Measurements from ENCODE around the gene KCNIP2.
A peak's percentile ranks its signal among the peaks of the same experiment; 100 is the strongest.
"Not testable (repeated sequence)": the region's sequence is repeated elsewhere in the genome, so short reads cannot be mapped to it uniquely, and the experiment has no call there.

Gene KCNIP2

DNA sequence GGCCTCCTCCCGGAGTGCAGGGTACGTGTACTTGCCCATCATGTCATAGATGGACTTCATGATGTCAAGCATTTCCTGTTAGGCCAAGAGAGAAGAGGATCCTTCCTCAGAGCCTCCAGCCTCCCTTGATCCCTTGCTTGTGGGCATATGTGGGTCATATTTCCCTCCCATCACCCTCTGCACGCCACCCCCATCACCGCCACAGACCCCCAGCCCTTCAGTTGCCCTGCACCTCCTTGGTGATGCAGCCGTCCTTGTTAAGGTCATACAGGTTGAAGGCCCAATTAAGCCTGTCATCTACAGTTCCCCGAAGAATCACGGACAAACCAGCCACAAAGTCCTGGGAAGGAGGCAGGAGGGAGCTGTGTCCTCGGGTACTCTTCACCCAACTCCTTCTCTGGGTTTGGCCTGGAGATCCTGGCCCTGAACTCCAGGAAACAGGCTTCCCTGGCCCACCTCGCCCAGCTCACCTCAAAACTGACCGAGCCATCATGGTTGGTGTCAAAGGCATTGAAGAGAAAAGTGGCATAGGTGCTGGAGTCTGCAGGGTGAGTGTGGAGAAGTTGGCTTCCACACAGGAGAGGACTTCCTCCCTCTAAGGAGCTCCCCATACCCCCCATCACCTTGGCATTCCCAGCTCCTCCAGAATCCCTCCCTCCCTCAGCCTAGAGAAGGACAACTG, 15.5 kb downstream of the KCNIP2 start:
- DNase-seq: no peak

DNA sequence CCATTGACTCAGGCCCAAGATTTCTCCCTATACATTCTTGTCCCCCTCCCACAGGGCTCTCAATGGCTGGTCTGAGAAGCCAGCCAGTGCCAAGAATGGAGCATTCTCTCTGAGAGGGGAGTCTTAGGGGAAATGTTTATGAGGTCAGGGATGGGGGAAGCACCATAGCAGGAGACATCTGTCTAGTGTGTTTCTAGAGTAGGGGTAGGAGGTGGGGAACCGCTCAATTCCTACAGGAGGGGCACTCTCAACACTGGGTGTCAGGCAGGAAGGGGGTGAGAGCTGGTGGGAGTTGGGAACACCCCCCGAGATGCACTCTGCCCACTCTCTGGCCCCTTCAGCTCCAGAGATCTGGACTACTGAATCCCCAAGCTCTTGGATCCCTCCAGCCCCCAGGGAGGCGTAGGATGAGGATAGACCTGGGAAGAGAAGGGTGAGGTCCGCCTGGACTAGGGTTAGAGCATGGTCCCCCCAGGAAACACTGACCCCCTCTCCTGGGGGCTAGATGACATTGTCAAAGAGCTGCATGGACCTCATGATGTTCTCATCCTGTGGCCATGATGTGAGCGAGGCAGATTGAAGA, 16.7 kb downstream of the KCNIP2 start:
- no peak for DNase-seq

DNA sequence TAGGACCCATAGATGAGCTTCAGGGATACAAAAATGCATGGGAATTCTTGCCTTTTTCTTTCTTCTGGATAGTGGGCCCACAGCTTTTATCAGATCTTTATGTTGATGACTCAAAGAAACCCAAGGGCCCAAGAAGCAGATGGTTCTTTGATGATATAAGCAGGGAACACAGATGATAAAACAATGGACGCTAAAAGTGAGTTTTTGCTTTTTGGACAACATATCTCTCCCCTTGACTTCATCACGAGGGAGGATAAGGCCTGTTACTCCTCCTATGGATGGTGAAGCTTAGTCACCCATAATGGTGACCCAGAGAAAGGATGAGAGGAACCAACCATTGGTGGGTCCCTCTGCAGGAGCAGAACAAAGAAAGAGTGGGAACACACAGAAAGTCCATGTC, 18.9 kb downstream of the KCNIP2 start:
- DNase-seq: no peak

DNA sequence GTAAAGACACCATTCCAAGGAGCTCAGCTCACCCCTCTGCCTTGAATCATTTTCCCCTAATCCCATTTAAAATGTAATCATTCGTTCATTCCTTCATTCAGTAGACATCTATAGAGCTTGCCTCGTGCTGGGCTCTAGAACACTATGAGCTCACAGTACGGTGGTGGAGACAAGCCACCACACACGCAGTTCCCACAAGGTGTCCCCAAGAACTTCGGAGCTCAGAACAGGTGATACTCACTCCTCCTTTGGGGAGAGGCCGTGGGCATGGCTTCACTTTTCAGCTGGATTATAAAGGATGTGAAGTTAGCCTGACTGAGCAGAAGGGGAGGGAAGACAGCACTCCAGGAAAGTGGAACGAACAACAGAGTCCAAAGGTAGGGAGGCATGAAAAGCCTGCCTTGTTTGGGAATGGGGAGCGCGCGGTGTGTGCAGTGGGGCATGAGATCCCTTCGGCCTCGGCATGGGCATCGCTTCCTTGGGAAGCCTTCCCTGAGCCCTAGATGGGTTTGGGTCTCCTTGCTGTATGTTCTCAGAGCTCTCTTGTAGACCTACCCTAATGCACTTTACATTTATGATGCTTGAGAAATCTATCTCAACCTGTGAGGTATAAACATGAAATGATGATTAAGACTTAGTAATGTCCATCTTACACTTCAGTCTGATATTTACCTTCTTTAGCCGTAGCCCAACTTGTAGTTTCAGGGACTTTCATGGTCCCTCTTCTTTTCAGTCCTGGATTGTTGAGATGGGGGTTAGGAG, 24.5 kb downstream of the KCNIP2 start:
- no peak for DNase-seq

DNA sequence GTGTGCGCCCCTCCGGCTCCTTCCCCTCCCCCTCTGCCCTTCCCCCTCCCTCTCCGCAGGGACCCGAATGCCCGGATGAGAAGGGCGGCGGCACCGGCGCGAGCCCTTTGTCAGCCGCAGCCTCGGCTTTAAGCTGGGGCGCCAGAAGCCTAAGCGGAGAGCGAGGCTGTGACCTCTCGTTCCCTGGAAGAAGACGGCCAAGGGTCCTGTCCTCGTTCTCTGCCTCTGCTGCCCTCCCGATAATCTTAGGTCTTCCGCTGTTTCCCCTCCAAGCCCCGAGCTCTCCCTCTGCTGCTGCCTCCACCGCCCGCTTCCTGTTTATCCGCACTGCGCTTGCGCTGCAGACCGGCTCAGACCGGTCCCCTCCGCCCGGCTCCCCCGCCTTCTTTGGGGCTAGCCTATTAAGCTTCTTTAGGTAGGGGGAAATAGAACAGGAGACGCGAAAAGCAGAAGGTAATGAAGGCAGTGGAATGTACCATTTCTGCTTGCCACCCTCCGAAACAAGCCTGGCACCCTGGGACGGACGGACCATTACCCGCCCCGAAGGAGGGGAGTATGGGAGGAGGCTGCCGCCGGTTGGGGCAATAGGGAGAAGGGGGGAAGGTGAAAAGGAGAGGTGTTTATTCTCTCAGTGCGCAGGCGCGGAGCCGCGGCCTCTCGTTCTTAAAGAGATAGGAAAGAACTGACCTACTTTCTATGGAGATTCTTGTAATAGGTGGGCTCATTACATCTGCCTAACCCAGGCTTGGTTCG, 25.3 kb downstream of the KCNIP2 start, which contains the start of gene OGA:
TSS of gene OGA (minus strand) at position 326 of the 753 bp plus-strand sequence. CDS start 422 bp downstream, outside the sequence.
- peak; percentile 98 for DNase-seq

DNA sequence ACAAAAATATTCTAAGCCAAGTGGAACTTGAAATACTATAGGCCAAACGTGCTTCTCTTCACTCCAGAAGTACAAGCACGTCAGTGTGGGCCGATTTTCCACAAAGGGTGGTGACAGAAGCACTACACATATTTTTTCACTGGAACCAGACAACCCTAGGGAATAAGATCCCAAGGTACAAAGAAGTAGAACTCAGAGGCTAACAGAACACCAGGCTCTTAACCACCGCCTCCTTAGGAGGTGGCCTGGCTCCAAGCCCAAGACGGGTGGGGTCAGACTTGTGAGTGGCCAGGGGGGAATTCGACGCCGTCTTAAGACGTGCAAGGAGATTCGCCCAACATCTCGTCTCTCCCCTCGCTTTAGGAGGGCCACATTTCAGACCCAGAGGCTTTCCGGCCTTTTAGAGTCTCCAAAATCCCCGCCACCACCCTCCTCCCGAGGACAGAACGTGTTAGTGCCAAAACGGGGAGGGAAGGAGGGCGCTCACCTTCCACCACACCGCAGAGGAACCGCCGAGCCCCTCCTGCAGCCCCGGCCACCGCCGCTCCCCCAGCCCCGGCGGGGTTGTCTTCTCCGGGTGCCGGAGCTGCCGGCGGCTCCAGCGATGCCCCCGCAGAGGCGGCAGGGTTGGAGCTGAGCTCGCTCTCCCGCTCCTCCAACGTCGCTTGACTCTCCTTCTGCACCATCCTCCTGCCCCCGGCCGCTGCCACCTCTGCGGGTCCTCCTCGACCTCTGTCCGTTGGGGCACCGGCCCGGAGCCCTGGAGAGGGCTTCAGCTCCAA, 26.1 kb downstream of the KCNIP2 start:
- DNase-seq: no peak

DNA sequence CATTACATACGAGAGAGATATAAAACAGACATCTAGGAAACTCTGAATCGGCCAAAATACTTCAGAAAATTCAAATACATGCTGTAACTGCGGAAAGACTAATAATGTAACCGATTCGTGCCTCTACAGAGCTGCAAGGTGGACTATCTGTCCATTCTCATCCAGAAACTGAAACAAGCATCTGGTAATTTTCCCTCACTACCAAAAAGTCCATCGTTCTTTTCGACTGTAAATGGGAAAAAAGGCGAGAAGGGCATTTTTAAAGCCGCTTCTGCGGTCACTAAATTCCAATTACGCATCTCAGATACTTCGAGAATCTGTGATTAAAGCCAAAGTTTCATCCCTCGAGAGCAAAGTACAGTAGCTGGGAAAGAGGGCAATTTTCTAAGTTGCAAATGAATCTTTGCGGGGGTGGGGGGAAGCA, 26.7 kb downstream of the KCNIP2 start:
- no peak for DNase-seq

DNA sequence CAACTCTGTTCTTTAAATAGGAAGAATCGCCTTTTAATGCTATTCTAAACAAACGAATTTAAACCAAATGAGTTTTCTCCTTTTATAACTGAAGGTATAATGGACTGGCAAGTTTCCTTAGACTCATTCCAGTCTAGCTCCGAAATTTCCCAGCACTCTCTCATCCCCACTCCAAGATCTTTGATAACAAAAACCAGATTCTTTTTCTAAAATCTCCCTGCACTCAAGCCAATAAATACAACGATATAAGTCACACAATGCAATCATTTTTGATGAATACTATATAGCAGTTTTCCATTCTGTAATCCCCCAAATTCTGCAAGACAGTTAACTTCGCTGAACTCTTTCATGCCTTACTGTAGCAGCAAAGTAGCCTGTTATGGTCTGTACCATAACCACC, 27.2 kb downstream of the KCNIP2 start:
- DNase-seq: no peak

DNA sequence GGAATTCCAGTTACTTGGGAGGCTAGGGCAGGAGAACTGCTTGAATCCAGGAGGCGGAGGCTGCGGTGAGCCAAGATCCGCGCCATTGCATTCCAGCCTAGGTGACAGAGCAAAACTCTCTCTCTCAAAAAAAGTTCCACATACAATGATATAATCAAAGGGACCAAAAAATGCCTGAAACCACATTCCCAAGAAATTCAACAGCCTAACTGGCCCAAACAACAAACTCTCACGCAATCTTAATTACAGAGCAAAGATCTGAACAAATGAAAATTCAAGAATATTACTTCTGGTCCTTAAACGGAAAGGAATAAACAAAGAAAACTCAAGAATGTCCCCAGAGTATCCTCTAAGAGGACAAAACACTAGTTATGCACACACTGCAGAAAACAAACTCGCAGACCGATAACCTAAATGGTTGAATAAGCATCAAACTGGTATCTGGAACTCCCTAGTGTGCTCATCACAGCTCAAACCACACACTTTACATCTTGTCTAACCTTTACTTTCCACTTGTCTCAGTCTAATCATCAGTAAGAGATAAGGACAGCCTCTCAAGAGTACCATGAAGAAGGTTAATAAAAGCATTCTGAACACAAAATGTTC, 29.0 kb downstream of the KCNIP2 start:
- DNase-seq: no peak

DNA sequence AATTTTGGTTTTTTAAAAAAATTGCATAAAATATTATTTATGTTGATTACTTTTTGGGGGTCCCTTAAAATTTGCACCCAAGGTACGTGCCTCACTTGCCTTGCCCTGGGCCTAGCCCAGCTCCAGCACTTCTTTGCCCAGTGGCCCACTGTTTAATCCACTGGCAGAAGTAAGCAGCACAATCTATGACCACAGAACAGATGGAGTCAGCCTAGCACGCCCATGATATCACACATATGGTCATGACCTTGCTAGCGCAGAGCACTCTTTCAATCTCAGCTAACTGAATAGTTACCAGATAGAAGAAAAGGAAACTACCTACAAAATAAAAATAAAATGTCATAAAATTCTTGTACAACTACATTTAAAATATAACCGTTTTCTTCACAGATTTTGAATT, 31.0 kb downstream of the KCNIP2 start:
- no peak for DNase-seq

DNA sequence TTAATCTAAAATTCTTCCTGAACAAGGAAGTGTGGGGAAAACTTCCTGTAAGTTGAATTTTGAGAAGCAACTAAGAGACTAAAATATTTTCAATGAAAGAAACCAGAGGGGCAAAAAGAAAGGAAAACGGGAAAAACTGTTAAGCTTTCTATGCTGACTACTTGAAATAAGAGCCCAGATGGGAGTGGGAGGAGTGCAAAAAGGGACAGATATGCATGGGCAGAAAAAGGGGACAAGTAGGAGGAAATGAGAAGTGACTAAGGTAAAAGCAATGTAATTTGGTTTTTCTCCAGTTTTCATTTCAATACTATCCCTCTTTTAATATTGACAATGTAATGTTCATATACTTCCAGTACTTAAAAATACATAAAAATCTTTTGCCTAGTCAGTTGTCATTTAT, 36.4 kb downstream of the KCNIP2 start:
- DNase-seq: no peak

DNA sequence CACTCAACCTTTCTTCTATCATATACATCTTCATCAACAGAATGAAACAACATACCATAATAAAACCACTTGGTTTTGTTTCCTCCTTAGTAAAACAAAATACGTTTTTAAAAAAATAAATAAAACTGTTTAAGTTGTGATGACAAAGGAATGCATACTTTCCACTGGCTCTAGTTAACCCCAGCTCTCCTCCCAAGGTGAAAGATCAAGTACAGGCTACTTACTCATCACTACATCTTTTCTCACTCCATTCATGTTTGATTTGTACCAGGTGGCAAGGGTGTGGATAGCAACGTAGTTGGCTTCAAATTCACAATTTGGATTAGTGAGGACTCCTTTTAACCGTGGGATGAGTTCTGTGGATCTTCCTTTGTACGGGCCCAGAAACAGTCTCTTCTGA, 40.1 kb downstream of the KCNIP2 start:
- no peak for DNase-seq

DNA sequence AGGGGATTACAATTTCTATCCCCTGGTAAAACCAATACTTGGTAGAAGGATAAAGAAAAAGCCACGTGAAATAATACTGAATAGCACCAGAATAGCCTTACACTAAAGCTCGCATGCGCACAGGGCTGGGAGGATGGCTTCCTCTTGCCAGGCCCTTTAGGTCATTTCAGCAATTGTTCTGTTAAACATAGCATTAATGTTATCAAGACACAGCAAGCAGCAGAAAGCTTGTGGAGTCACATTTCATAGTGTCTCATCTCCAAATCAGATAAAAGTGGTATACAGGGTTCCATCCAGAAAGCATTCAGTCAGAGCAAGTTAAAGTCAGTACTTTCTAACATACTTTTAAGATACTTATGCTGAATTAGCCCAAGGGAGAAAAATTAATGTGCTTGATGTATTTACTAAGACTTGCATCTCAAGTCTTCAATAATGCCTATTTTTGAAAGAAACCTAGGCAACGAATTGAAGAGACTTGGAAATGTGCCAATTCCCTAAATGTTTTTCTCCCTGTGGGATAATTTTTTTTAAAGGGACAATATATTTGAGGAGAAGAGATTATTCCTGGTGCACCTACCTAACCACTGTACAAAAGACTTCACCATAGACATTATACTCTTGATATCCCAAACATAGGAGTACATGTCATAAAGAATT, 46.1 kb downstream of the KCNIP2 start:
- DNase-seq: no peak

DNA sequence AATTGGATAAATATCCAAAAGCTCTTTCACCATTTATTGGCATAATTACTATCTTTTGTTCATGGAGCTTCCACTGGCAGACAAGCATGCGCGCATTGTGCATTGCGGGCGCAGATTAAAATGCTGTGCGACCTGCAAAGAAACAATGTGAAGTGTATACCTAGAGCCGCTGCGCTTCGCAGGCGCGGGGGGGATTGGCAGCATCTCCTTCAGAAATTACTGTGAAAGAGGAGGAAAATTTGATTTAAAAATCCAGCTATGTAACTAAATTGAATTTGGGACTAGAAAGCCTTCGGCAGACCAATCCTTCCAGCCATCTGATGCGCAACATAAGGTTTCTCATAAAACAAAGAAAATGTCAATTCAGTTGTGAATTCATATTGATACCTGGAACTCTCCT, 50.1 kb downstream of the KCNIP2 start:
- no peak for DNase-seq

DNA sequence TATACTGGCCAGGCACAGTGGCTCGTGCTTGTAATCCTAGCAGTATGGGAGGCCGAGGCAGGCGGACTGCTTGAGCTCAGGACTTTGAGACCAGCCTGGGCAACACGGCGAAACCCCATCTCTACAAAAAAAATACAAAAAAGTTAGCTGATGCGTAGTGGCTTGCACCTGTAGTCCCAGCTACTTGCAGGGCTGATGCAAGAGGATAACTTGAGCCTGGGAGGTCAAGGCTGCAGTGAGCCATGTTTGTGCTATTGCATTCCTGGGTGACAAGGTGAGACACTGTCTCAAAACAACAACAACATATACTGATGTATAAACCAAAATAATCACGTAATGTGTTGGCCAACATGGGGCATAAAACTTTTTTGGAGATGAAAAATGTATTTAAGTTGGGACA, 53.9 kb downstream of the KCNIP2 start:
- DNase-seq: no peak

DNA sequence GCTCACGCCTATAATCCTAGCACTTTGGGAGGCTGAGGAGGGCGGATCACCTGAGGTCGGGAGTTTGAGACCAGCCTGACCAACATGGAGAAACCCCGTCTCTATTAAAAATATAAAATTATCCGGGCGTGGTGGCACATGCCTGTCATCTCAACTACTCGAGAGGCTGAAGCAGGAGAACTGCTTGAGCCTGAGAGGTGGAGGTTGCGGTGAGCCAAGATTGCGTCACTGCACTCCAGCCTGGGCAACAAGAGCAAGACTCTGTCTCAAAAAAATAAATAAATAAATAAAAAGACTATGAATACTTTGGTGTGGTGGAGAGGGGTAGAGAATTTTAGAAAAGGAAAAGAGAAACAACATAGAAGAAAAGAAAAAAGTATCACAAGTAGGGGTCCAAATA, 54.4 kb downstream of the KCNIP2 start:
- DNase-seq: not testable (repeated sequence)

DNA sequence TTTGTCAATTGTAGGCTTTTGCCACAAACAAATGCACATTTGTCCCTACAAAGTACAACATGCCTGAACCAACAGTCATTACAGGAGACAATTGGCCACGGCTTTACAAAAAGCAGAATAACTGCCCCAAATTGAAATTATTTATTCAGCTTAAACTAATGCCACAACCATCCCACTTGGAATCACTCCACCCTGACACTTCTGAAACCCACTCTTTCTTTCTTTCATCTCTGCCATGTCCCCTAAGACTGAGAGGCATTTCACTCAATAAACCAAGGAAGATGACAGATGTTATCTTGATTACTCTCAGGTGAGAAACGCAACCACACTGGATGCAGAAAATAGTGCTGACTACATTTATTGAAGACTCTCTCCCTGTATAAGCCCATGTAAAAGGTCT, 57.8 kb downstream of the KCNIP2 start:
- no peak for DNase-seq

DNA sequence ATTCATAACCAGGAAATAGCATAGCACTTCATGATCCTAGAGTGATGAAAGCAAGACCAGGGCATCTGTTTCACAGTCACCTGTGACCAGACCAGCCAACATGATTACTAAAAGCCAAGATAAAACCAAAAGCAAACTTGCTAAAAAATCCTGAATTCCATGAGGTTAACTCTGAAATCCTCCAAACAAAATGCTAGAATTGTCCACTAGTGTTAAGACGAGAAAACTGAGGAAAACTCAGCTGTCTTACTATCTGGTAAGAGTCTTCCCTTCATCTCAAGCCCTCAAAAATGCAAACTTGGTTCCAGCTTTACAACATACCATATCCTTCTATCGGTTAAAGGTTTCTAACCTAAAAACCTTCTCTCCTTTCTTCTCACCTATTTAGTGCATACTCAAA, 59.0 kb downstream of the KCNIP2 start:
- DNase-seq: no peak

DNA sequence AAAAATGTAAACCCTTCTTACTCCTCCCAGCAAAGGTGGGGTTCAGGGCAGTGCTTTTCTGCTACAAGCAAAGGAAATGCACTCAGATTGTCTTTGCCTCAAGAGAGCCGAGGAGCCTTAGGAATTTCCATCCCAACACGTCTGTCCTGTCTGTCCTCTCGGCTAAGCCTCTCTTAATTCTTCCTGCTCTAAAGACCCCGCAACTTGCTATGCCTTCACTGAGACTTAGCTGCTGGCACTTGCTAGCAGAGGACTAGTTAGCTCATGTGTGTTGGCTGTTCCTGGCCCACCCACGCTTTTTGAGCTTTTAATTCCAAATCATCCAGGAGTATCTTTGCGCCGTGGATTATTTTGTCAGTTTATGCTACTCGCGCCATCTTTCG, 59.9 kb downstream of the KCNIP2 start:
- DNase-seq: no peak

DNA sequence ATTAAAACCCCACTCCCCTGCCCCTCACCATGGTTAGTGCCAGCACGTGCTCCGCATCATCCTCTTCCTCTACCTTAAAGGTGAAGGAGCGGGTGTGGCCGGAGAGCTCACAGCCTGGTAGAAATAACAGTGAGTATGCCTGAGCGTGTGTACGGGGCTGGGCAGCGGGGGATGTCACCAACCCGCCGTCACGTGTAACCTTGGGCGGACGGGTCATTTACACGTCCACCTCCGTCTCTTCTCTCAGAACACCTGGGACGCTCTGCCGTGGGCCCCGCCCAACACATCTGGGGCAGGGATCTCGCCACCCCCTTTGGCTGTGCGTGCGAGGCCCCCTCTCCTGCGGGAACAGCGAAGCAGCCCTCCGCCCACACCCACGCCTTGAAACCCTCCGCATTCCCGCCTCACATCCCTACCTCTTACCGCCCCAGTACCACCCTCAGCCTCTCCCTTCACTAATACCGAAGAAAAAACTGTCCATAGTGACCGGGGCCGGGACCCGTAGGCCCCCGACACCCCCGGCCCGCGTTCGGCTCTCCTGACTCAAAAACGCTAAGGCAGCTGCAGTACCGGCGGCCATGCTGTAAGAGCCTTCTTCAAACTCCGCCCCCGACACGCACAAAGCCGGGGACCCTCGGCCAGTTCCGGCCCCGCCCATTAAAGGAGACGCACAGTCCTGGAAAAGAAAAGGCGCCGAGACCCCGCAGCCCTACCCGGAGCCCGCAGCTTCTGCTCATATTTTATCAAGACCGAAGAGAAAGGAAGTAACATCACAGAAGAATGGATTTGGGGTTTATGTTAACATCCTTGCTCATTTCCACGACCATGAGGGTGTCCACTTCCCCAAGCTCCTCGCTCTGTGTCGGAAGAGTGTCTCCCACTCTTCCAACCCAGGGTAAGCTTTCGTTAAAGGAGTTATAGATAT, 60.5 kb downstream of the KCNIP2 start, which contains the start of gene NPM3:
TSS of gene NPM3 (minus strand) at position 636 of the 925 bp plus-strand sequence. CDS start at position 580, 56 bp downstream.
- peak; percentile 35 for DNase-seq
